ENCODE results near the gene GUCA1C. TPM values are rescaled to one million over a fixed set of nuclear protein-coding genes. Genes with fewer than 3 reads are reported as not detected.

Gene GUCA1C
- total RNA-seq, 1 experiment from 2014 or later, result not detected

- intact Hi-C loops (cut with micrococcal nuclease; ENCODE audit: unreplicated experiment), result no loop called here
- no peak for ATAC-seq
- Histone ChIP-seq H3K27me3 (ENCODE audit: control insufficient read depth, insufficient read depth, low read length) (no peaks in the 10 kb centered on the region), H3K9me3 (ENCODE audit: control insufficient read depth, insufficient read depth, low read depth, low read length) (no peaks in the 10 kb centered on the region), H3K36me3 (ENCODE audit: control insufficient read depth, insufficient read depth, low read length) (no peaks in the 10 kb centered on the region), H3K4me1 (ENCODE audit: control insufficient read depth, insufficient read depth, low read length) (no peaks in the 10 kb centered on the region), H3K27ac (ENCODE audit: low read length) (no peak overlapping the region), H3K4me3 (ENCODE audit: low read depth in 2 of 2, low read length in 2 of 2) (no peak overlapping the region)
- no TSS peak for BruUV-seq (replicated peaks)
- DNase-seq (ENCODE audit: low read depth, low spot score), result no peak
- POLR2A ChIA-PET, result no interaction called here
- in situ Hi-C loops (cut with HindIII; ENCODE audit: low pct_unique_long_range_greater_than_20kb, low sequenced_read_pairs), result no loop called here
- no peak for TF ChIP-seq TCF7L2 (IDR thresholded peaks at IDR 0.05; ENCODE audit: low read depth, low read length)
- no peak for TF ChIP-seq CTCF (IDR thresholded peaks at IDR 0.05)
- TF ChIP-seq POLR2AphosphoS5 (IDR thresholded peaks at IDR 0.05; ENCODE audit: low read depth, low read length), result no peak
- no peak for TF ChIP-seq SIN3A (IDR thresholded peaks at IDR 0.05; ENCODE audit: borderline replicate concordance, insufficient read depth, low read depth, low read length)
- no peak for TF ChIP-seq REST (IDR thresholded peaks at IDR 0.05; ENCODE audit: insufficient read depth in 1 of 2, low read depth in 2 of 2, low read length in 1 of 2)
- CTCF ChIA-PET, result no interaction called here
Measured at GRCh38 chr3:108936924-108937689, 16.6 kb downstream of the GUCA1C start.

GRCh38 chr3:108931035-108931434 is 22.6 kb downstream of the GUCA1C start:
- Histone ChIP-seq H3K9me3 (ENCODE audit: control insufficient read depth, insufficient read depth, low read depth, low read length) (no peaks in the 10 kb centered on the region), H3K27me3 (ENCODE audit: control insufficient read depth, insufficient read depth, low read length) (peaks cover 7% of the 10 kb centered on the region), H3K4me1 (ENCODE audit: control insufficient read depth, insufficient read depth, low read length) (no peaks in the 10 kb centered on the region), H3K27ac (ENCODE audit: low read length) (no peak overlapping the region), H3K36me3 (ENCODE audit: control insufficient read depth, insufficient read depth, low read length) (no peaks in the 10 kb centered on the region), H3K4me3 (ENCODE audit: low read depth in 2 of 2, low read length in 2 of 2) (no peak overlapping the region)
- in situ Hi-C loops (cut with HindIII; ENCODE audit: low pct_unique_long_range_greater_than_20kb, low sequenced_read_pairs), result no loop called here
- TF ChIP-seq TCF7L2 (IDR thresholded peaks at IDR 0.05; ENCODE audit: low read depth, low read length) (no peak), REST (IDR thresholded peaks at IDR 0.05; ENCODE audit: insufficient read depth in 1 of 2, low read depth in 2 of 2, low read length in 1 of 2) (no peak), POLR2AphosphoS5 (IDR thresholded peaks at IDR 0.05; ENCODE audit: low read depth, low read length) (no peak), CTCF (IDR thresholded peaks at IDR 0.05) (no peak), SIN3A (IDR thresholded peaks at IDR 0.05; ENCODE audit: borderline replicate concordance, insufficient read depth, low read depth, low read length) (no peak)
- DNase-seq (ENCODE audit: low read depth, low spot score) (no peak), ATAC-seq (no peak)
- CTCF ChIA-PET, result no interaction called here
- POLR2A ChIA-PET, result no interaction called here
- no TSS peak for BruUV-seq (replicated peaks)
- intact Hi-C loops (cut with micrococcal nuclease; ENCODE audit: unreplicated experiment), result no loop called here

Data from Panc1 (cell line).